Esophagus muscularis mucosa (tissue), 3 donors: ENCODE measurements around the gene GPATCH3.

Experiments used
- CTCF ChIP-seq, 3 experiments: fragments of 200-600 bp in 2 of 3; fragments of 450-650 bp in 1 of 3; sonication (generic) in 2 of 3; IDR thresholded peaks; one replicate each; pipeline ENCODE4 v1.5.1; 2017 to 2019; ENCODE audit warnings: antibody characterized with exemption in 3 of 3, mild to moderate bottlenecking in 2 of 3, moderate library complexity in 1 of 3
- POLR2A ChIP-seq: fragments of 450-650 bp; IDR thresholded peaks from one replicate; pipeline ENCODE4 v1.6.1; 2017; ENCODE audit warnings: antibody characterized with exemption, moderate library complexity, mild to moderate bottlenecking, low read depth
- POLR2AphosphoS5 ChIP-seq, 2 donors: sonication (generic); formaldehyde crosslinking; IDR thresholded peaks; one replicate each; pipeline ENCODE4 v1.6.1; 2017; ENCODE audit warnings: antibody characterized with exemption in 2 of 2

- TF ChIP-seq CTCF (IDR thresholded peaks at IDR 0.05) = no peak
- TF ChIP-seq POLR2A = no peak
- TF ChIP-seq POLR2AphosphoS5 (IDR thresholded peaks at IDR 0.05) = no peak
Observed at GRCh38 chr1:26945138-26945537, 44.9 kb upstream of the GPATCH3 start.
